Prostate gland (tissue), 2 donors: Measurements from ENCODE around the gene DGKI.

Experiments used
- CTCF ChIP-seq, 4 experiments: fragments of 200-600 bp in 2 of 4; fragments of 450-650 bp in 2 of 4; sonication (generic) in 2 of 4; IDR thresholded peaks; 1 replicate in 3 of 4; 2 replicates in 1 of 4; pipeline ENCODE4 v1.5.1; 2016 to 2019; ENCODE audit warnings: antibody characterized with exemption in 4 of 4, mild to moderate bottlenecking in 2 of 4, moderate library complexity in 2 of 4
- POLR2A ChIP-seq: fragments of 450-650 bp; IDR thresholded peaks from one replicate; pipeline ENCODE4 v1.6.1; 2016; ENCODE audit warnings: antibody characterized with exemption, mild to moderate bottlenecking

DNA sequence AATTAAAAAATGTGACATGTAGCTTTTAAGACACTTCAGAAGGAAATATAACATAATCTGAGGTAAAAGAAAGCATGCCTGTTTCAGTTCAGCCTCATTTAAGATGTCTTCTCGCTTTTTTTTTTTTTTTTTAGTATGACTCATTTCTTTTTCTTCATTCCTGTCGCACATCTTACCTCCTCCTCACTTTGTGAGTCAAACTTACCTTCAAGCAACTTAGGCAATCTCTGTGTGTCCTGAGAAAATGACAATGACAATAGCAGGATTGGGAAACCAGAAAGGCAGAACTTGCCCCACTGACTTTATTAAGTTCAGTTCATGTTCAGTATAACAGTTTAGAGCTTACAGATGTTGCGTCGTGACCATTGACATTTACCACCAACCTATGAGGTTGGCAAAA, 511.0 kb downstream of the DGKI start:
- TF ChIP-seq CTCF (IDR thresholded peaks at IDR 0.05) = no peak
- no peak for TF ChIP-seq POLR2A
